ENCODE data around the gene RGS7BP.

DNA sequence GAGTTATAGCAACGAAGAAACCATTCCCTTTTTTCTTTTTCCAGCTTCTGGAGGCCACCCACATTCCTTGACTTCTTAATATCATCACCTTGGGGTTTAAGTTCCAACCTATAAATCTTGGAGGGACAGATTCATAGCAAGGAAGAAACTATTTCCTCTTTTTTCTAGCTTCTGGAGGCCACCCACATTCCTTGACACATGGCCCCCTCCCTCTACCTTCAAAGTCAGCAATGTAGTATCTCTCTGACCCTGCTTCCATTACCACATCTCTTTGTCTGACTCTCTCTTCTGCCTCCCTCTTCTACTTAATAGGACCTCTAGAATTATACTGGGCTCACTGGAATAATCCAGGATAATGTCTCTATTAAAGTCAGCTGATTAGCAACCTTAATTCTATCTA is 149.8 kb downstream of the RGS7BP start:
- TF ChIP-seq, protein P1, sequence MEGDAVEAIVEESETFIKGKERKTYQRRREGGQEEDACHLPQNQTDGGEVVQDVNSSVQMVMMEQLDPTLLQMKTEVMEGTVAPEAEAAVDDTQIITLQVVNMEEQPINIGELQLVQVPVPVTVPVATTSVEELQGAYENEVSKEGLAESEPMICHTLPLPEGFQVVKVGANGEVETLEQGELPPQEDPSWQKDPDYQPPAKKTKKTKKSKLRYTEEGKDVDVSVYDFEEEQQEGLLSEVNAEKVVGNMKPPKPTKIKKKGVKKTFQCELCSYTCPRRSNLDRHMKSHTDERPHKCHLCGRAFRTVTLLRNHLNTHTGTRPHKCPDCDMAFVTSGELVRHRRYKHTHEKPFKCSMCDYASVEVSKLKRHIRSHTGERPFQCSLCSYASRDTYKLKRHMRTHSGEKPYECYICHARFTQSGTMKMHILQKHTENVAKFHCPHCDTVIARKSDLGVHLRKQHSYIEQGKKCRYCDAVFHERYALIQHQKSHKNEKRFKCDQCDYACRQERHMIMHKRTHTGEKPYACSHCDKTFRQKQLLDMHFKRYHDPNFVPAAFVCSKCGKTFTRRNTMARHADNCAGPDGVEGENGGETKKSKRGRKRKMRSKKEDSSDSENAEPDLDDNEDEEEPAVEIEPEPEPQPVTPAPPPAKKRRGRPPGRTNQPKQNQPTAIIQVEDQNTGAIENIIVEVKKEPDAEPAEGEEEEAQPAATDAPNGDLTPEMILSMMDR (IDR thresholded peaks at IDR 0.05; ENCODE audit: poor library complexity), result no peak
- no peak for TF ChIP-seq EZH2 (IDR thresholded peaks at IDR 0.05; ENCODE audit: borderline replicate concordance)
